GM19023 (cell line): Measurements from ENCODE around the gene MYO5A.

Experiments used
- ATAC-seq: cut with Tn5 transposase; IDR thresholded peaks from one replicate; pipeline ENCODE4 v1.9.1; 2021; ENCODE audit warnings: mild to moderate bottlenecking, moderate library complexity; ENCODE audit not compliant: unreplicated experiment

The MYO5A gene

GRCh38 chr15:52276256-52276770, 252.4 kb downstream of the MYO5A start:
- no peak for ATAC-seq

DNA sequence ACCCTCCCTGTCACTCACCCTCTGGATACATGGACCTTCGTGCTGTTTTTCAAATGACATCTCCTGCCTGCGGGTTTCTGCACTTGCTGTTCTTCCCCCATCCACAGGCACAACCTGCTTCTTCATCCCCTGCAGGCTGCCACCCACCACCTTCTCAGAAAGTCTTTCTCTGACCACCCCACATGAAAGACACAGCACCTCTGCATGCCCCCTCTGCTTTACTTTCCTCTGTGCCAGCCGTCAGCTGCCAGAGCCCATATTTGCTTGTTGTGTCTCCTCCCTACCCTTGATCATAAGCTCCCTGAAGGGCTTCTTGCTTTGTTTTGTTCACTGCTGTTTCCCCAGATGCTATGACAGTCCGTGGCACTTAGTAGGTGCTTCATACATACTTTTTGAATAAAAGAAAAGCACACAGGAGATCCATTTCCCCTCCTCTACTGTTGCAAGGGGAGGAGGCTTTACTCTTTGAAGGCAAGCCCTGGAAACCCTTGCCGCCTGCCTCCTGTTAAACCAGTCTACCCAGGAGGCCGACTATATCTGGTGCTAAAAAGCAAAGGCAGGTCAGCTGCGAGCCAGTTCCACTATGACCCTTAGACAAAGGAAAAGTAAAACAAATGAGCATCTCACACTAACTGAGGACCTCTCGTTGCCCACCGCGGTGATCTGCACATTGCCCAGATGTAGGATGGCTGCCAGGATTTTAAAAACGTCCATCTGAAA, 265.0 kb downstream of the MYO5A start:
- ATAC-seq: no peak

DNA sequence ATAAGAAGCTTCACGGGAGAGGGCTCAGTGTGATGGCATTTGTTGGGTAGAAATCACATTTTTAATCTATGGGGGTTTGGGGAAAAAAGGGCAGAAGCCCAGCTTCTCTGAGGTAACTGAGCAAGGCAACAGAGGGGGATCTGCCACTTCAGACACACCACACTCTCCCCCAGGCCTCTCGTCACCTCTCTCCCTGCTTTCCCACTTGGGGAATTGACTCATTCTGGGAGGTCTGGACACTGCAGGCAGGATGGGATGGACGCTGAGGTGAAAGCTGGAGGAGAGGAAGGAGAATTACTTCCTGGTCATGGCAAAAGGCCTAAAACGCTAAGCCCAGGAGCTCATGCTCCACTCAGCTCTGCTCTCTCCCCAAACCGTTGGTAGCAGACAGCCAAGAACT, 266.3 kb downstream of the MYO5A start:
- no peak for ATAC-seq

GRCh38 chr15:52261498-52262242, 267.0 kb downstream of the MYO5A start:
- peak; percentile 98 for ATAC-seq

- no peak for ATAC-seq
Observed at GRCh38 chr15:52261026-52261425, 267.7 kb downstream of the MYO5A start.

GRCh38 chr15:52259503-52259902, 269.2 kb downstream of the MYO5A start:
- no peak for ATAC-seq

DNA sequence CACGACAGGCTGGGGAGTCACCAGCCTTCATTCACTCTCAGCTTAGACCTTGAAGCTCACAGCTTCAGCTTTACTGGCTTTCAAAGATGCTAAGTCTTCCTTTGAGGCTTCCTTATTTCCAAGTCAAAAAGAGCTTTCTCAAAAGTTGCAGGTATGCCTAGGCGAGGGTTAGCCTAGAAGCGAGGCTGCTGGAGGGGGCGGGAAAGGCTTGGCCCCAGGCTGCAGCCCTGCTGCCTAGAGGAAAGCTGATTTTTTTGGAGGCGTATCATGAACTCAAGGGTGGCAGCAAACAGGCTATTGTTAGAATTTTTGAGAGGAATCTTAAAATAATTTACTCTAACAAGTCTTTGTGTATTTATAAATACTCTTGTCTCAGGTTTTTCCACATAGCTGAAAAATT, 270.2 kb downstream of the MYO5A start:
- ATAC-seq: no peak

GRCh38 chr15:52257734-52258062, 271.0 kb downstream of the MYO5A start:
- ATAC-seq: no peak
